Stimulated activated CD4-positive, alpha-beta T cell treated with anti-CD3 and anti-CD28 coated beads, Interleukin-1b, Interleukin-23, amount 100 ng/mL, for 24 hours (primary cell): Measurements from ENCODE around the gene AGAP3.

Source experiments
- DNase-seq, 4 experiments: peaks; one replicate each; pipeline ENCODE4 v3.0.0-alpha.2; 2020; ENCODE audit warnings: low read depth in 4 of 4, low spot score in 1 of 4

AGAP3 gene

GRCh38 chr7:151122796-151123157 lies 36.5 kb downstream of the AGAP3 start:
- no peak for DNase-seq

- no peak for DNase-seq
These were observed 37.0 kb downstream of the AGAP3 start for GRCh38 chr7:151123158-151123821.

- DNase-seq = peak; percentile 70 to 88 (median 80)
These were observed 37.7 kb downstream of the AGAP3 start for GRCh38 chr7:151123822-151124464.

GRCh38 chr7:151124481-151124880 lies 38.2 kb downstream of the AGAP3 start:
- no peak for DNase-seq

GRCh38 chr7:151124899-151125399 lies 38.7 kb downstream of the AGAP3 start:
- no peak for DNase-seq

- no peak for DNase-seq
These were observed 39.2 kb downstream of the AGAP3 start for GRCh38 chr7:151125470-151125845.

GRCh38 chr7:151125846-151126481 lies 39.7 kb downstream of the AGAP3 start:
- no peak for DNase-seq

GRCh38 chr7:151126491-151127137 lies 40.3 kb downstream of the AGAP3 start:
- DNase-seq = no peak

- DNase-seq = no peak
These were observed 41.9 kb downstream of the AGAP3 start for GRCh38 chr7:151128144-151128543.

- DNase-seq = no peak
These were observed 42.4 kb downstream of the AGAP3 start for GRCh38 chr7:151128716-151129115.

GRCh38 chr7:151129117-151129959 lies 43.1 kb downstream of the AGAP3 start:
- no peak for DNase-seq

- no peak for DNase-seq
These were observed 43.8 kb downstream of the AGAP3 start for GRCh38 chr7:151129960-151130591.

- DNase-seq = no peak
These were observed 44.5 kb downstream of the AGAP3 start for GRCh38 chr7:151130741-151131157.

- DNase-seq = no peak
These were observed 44.9 kb downstream of the AGAP3 start for GRCh38 chr7:151131224-151131591.

- no peak for DNase-seq
These were observed 45.5 kb downstream of the AGAP3 start for GRCh38 chr7:151131592-151132293.

GRCh38 chr7:151132461-151133205 lies 46.4 kb downstream of the AGAP3 start:
- no peak for DNase-seq

GRCh38 chr7:151133266-151133985 lies 47.2 kb downstream of the AGAP3 start:
- no peak for DNase-seq

- no peak for DNase-seq
These were observed 47.9 kb downstream of the AGAP3 start for GRCh38 chr7:151133986-151134742.
